CD4-positive, alpha-beta T cell treated with Interleukin-10 for 1 hour (primary cell): ENCODE measurements around the gene HINT2.

Experiments
- DNase-seq: peaks from one replicate; pipeline ENCODE4 v3.0.0-alpha.2; 2020

Gene HINT2

DNA sequence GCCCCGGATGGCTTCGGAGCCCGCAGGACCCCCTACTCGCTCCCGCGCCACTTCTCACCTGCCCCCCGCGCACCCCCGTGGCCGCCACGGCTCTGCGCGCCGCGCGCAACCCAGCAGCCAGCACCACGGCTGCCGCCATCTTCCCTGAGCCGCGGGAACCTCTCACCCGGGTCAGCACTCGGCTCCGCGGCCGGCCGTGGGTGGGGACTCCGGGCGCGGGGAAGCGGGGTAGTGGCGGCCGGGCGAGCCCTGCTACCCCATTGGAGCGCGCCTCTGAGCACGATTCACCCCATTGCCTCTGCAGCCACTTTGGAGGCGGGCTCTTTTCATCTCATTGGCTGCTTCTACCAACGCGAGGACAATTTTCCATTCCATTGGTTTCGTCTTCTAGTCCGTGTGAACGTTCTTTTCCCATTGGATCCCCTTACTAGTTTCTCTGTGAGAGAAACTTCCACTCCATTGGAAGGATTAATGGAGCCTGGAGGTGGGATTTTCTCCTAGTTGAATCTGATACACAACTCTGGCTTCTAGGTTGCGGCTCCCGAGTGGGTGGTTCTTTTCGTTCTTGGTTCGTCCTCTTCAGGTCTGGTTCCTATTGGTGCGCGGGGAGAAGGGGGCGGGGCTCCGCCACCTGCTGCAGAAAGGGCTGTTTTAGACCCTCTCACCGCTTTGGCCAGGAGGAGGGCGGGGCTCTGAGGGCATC is at the start of gene HINT2:
Gene HINT2 (minus strand): TSS at position 202 of the 703 bp plus-strand sequence. CDS start 63 bp downstream, at position 139.
- peak; percentile 98 for DNase-seq

DNA sequence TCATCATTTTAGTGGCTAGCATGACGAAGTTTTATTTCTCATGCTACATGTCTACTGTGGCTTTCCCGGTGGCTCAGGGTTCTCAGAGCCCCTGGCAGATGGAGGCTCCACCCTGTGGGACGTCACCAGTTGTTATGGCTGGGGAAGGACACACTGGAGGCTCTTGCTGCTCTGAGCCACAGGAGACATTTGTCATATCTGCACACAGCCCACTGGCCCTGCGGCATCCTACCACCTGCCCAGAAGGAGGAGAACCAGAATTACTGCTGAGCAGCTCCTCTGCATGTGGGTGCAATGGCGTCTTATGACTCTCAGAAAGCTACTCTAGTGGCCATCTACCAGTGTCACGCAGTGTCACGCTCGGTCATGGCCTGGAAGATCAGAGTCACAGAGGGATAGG is 48.7 kb upstream of the HINT2 start:
- DNase-seq, result no peak

DNA sequence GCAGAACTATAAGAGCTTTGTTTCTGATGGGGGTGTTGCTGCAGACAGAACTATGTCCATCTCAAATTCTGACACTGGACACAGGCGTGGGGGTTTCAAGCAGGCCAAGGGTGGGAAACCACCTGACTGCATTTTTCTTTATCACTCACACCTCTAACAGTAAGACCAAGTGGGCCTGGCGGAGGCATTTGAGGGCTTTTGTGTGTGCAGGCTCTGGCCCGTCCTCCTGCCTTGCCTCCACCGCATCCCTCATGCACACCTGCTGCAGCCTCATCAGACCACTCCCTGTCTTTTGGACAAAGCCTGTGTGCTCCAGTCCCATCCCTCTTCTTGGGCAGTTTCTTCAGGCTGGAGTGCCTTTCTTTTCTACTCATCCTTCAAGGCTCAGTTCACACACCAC is 47.5 kb upstream of the HINT2 start:
- no peak for DNase-seq

DNA sequence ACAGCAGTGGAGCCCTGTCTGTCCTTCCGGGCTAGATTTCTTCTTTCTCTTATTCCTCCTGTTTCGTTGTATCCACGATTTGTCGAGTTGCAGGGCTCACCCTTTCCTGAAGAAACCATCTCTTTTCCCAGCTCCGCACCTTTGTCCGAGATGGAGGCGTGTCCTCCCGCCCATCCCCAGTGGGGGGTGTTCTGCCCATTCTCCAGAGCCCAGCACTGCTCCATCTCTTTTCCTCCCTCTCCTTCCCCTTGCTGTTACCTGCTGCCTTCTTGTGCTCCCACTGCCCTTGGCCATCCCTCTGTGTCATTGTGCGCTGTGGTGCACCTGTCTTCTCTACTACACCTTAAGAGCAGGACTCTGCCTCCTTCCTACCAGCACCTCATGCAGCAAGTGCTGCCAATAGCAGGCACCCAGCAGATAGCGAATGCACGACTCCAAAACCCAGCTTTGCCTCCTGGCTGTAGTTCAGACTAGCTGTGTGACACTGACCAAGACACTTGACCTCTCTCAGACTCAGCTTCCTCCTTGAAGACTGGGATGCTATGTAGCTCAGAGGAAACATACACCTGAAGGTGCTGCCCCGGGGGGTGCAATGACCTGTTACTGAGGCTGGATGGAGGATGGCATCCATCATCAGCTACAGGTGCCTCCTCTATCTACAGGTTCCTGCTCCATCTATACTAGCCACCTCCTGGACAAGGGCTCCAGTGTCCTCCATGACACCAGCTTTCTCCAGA is 46.5 kb upstream of the HINT2 start:
- DNase-seq, result no peak

DNA sequence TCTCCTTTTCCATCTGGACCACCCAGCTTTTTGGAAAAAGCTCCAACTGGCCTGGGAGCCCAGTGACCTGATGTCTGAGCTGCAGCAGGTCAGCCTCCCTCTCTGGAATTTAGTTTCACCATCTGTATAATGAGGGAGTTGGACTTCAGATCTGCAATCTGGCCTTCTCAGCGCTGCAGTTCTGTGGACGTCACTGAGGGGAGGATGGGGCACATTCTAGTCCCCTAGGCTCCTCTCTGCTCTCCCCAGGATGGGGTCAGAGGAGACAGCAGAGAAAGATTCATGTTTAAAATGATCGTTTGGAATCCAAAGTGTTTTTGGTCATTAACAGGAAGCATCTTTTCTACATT is 45.1 kb upstream of the HINT2 start:
- DNase-seq, result no peak

DNA sequence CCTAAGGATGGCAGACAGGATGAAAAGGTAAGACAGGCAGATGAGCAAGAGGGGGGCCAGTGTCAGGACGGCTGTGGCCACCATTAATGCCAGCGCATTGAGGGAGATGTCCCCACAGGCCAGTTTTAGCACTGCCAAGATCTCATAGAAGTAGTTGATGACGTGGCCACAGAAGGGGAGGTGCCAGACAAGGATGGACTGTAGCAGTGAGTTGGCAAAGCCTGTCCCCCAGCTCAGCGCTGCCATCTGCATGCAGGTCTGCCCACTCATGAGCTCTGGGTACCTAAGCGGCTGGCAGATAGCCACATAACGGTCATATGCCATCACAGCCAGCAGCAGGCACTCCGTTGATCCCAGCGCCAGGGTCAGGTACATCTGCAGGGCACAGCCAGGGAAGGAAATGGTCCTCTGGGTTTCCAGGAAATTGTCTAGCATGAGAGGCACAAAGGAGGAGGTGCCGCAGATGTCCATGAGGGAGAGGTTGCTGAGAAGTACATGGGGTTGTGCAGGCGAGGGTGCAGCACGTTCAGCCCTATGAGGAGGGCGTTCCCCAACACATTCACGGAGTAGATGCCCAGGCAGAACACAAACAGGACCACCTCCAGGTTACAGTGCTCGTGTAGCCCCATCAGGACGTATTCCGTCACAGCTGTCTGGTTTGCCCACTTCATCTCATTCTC is 44.6 kb upstream of the HINT2 start:
- DNase-seq, result peak; percentile 10

DNA sequence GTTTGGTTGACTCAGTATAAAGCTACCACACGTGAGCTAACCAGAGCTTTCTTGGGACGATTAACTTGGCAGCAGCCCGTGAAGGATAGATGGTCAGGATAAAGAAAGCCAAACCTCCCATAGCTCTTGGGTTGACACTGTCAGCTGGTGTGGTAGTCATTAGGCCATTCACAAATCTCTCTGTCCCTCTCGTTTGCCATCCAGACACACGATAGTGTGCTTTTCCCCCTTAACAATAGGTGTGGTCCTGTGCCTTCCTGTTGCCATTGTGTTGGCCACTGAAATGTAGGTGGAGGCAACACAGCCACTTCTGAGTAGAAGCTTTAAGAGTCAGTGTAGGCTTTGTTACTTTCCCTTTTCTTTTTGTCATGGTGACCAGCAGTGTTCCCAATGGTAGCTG is 43.6 kb upstream of the HINT2 start:
- DNase-seq, result no peak

DNA sequence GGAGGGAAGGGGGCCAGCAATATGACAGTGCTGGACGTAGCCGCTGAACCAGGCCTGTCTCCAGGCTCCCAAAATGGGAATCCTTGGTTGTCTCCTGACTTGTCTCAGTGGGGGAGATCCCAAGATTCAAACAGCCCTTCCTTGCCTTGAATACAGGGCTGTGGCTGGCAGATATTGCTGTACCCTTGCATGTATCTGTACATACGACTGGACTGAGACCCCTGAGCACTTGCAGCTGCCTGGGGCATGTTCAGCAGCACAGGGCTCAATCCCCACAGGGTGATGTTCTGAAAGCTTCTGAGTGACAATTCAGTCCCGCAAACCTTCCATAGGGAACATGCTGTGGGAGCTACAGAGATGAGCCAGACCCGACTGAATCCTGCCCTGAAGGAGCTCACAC is 42.0 kb upstream of the HINT2 start:
- DNase-seq, result no peak

DNA sequence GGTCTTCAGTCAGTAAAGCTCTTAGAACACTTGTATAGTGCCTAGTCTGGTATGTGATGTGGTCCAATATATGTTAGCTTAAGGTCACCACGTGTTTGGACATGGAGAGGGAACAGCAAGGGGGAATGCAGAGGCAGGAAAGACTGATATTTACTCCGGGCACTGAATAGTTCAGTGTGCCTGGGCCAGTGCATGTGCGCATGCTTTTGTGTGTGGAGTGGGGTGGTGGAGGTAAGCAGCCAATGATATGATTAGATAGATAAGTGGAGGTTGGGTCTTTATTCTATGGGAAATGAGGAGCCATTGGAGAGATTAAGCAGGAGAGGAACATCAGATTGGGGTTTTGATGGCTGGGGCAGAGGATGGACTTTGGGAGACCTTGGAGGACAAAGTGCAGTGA is 41.4 kb upstream of the HINT2 start:
- DNase-seq, result no peak

DNA sequence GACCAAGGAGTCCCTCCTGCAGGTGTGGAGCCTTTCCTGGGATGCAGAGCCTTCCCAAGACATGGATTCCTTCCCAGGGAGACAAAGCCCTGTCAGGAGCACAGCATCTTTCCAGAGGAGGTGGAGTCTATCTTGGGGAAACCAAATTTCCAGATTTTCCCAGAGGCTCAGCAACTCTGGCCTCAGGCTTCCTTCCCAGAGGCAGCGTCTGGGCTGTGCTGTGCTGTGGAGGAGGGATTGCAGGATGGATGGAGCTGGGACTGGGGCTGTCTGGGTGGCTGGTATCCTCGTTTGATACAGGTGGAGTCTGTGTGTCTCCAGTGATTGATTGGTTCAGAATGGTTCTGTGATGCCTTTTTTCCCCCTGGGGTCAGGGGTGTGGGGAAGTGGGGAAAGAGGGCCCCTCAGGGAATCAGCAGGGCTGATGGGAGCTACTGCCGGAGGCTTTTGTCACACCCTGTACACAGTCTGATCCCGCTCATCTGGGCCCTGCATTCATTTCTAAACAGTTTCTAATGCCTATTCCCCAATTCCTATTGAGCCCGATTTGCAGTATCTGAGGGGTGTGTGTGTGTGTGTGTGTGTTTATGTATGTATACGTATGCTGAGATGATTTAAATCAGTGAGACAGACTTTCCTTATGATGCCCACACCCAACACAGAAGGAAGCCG is 39.4 kb upstream of the HINT2 start:
- DNase-seq, result no peak

DNA sequence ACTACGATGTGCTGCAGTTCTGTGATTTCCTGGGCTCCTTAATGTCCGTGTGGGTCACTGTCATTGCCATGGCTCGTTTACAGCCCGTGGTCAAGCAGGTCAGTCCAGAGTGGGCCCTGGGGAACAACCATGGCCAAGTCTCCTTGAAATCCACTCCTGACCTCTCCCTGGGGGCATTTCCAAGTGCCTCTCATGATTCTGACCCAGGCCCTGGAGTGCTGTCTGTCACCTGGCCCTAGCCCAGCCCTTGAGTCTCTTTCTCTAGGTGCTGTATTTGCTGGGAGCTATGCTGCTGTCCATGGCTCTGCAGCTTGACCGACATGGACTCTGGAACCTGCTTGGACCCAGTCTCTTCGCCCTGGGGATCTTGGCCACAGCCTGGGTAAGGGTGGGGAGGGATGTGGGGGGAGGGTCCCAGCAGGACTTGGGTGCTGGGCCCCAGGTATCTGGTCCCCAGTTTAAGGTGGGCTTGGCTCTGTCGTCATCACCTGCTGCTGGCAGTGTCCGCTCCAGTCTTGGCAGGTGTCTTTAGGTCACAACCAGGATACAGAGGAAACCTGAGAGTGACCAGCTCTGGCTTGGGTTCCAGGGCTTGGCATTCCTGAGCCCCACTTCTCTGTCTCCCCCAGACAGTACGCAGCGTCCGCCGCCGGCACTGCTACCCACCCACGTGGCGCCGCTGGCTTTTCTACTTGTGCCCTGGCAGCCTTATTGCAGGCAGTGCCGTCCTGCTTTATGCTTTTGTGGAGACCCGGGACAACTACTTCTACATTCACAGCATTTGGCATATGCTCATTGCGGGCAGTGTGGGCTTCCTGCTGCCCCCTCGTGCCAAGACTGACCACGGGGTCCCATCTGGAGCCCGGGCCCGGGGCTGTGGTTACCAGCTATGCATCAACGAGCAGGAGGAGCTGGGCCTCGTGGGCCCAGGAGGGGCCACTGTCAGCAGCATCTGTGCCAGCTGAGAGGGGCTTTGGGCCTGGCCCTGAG is 38.3 kb upstream of the HINT2 start:
- DNase-seq, result no peak

DNA sequence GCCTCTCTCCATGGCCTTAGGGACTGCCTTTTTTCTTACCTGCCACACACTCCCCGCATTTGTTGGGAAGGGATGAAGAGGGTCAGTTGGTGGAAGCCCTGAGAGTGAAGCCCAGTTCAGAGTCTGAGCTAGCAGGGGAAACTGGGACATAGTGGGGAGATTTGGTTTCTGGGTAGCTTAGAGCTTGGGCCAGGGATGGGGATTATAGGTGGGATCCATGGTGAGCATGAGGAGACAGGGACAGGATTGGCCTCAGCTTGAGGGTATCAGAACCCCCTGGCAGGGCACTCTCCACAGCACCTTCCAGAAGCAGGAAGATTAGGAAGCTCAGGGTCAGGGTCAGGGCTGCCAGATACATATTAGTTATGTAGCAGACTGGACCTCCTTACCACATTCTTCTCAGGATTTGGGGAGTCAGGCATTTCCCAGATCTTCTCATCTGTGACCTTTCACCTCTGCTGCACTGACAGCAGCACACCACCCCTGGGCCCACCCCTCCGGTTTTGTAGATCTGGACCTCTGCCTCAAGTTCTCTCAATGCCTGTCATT is 37.5 kb upstream of the HINT2 start:
- no peak for DNase-seq

DNA sequence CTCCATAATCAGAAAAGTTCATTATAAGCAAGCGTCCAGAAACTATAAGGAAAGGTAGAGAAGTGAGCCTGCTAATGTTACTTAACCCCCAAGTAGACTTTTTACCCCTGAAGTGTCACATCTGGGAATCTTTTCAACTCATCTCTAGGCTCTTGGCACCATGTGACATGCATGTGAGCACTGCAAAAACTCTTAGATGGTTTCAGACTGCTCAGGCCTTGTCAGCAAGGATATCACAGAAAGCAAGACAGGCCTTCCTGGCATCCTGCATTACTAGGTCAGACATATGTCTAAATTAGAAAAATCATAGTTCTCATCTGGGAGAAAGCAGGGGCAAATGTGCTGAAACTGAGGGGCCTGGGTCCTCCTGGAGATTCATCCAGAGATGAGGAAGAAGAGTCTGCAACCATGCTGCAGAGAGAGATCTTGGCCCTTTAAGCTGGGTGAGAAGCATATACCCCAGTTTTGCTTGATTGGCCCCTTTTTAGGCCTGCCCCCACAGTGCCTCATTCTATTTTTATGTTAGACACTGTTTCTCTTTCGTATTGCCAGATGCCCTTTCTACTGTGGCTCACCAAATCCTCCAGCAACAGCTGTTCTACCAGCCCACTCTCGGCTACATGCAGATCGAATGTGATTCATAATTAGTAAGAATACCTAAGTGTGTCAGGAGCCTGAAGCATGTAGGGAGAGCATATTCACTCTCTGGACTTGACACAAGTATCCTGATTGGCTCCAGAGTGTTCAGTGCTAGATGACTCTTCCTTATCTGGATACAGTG is 33.1 kb upstream of the HINT2 start:
- no peak for DNase-seq

DNA sequence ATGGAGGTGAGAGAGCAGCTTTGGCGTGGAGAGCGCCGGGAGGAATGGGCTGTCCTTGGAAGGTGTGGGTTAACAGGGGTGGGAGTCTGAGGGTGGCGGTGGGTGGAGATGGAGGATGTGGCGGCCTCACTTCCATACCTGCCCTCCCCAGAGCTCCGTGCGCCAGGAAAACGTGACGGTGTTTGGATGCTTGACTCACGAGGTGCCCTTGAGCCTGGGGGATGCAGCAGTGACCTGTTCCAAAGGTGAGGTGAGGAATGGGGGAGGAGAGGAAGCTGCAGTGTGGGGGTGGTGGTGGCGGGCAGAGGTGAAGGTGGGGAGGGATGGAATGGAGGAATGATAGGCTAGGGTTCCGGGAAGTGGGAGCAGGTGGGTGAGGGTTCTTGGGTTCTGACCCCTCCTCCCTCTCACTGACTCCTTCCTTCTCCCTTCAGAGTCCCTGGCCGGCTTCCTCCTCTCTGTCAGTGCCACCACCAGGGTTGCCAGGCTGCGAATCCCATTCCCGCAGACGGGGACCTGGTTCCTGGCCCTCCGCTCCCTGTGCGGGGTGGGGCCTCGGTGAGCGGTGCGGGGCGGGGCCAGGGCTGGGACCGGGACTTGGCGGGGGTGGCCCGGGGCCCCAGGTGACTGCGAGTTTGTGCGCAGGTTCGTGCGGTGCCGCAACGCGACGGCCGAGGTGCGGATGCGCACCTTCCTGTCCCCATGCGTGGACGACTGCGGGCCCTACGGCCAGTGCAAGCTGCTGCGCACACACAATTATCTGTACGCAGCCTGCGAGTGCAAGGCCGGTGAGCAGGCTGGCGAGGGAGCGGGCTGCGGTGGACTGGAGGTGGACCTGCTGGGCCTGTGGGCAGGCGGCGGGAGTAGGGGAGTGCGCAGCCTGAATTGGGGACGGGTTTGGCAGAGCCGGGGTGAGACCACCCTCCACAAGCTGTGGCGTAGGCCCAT is 31.3 kb upstream of the HINT2 start:
- DNase-seq, result no peak

DNA sequence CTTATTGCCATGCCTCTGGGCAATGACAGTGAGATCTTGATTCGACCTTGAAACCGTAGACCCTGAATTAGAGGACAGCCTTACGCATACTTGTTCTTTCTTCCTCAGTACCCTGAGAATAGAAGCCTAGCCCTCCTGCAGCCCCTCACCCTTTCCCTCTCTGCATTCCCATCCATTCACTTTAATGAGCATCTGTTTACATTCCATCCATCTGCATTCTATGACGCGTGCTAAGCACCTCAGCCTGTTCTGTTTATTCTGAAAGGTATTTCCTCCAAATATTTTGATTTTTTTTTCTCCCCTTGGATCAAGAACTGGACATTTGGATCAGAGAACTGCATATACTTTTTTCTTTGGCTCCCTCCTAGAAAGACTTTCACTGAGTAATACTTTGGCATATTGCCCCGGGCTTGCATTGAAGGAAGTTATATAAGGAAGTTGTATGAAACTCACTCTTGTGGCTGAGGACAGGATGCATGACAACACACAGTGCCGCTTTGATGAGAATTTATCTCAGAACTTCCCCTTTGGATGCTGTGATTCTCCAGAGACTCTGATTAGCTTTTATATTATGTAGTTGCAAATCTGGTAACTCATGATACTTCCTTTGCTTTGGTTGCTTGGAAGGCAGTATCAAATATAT is 29.9 kb upstream of the HINT2 start:
- DNase-seq, result peak; percentile 58

DNA sequence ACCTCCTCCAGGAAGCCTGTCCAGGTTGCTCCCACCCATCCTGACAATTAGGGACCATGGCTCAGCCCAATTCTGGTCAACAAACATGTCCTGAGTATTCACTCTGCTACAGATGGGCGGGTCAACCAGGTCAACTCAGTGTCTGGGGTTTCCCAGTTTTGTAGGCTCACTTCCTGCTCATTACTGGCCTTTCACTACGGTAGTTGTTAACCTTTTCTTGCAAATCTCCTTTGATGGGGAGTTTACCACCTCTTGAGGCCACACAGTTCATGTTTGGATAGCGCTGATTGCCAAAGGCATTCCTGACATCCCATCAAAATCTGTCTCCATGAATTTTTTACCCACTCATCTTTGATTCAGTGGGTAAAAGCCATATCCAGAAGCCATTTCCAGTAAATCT is 28.0 kb upstream of the HINT2 start:
- DNase-seq, result no peak

DNA sequence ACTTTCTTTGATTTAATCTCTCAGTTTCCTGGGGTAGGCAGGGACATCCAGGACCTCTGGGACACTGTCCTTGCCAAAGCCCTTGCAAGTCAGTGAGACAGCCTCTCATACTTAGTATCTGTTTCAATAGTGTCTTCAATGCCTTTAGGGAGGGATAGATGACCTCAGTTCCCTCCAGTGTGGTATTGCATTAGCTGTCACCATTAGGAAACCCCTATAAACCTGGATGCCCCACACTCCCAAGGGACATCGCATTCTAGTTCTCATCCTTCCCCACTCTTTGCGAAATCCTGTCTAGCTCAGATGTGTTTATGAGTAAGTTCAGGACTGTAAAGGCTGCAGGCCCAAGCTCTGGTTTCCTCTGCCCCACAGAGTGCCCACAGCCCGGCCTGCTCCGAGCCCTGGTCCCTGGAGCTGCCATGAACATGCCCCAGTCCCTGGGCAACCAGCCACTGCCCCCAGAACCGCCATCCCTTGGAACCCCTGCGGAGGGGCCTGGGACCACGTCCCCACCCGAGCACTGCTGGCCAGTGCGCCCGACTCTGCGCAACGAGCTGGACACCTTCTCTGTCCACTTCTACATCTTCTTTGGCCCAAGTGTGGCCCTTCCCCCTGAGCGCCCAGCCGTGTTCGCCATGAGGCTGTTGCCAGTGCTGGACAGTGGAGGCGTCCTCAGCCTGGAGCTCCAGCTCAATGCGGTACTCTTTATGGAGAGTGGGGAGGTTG is 27.3 kb upstream of the HINT2 start:
- no peak for DNase-seq

DNA sequence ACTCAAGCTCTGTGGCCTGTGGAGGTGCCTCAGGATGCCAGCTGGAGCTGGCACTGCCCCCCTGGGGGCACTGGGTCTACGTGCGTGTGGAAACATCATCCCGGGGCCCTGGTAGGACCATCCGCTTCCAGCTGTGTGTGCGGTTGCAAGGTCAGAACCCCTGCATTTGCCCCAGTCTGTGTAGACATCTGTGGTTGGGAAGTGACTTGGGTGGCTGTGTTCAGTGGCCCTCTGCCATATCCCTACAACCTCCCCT is 26.7 kb upstream of the HINT2 start:
- DNase-seq, result no peak
